Measurements from ENCODE around the gene SLC35G1. TPM values are rescaled to one million over a fixed set of nuclear protein-coding genes. Genes with fewer than 3 reads are reported as not detected.

The SLC35G1 gene
- total and polyA plus RNA-seq, 2 of the 13 experiments (the other 11 are each of a cell fraction or from before 2014, with no cell fraction given) = 2.5 to 4.5 TPM

DNA sequence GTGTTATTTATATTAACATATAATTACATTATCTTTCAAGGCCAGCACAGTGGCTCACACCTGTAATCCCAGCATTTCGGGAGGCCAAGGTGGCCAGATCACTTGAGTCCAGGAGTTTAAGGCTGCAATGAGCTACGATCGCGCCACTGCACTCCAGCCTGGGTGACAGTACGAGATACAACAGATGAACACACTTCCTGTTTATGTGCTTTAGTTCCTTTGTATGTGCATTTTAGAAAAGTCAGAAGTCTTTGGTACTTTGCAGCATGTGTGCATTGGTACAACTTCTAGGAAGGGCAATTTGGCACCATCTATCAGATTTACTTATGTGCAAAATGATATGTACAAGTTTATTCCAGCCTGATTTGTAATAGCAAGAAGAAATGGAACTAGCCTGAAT, 13.3 kb downstream of the SLC35G1 start:
- in situ Hi-C loops (cut with HindIII; ENCODE audit: extremely low pct_ligation_motif_present, low pct_unique_long_range_greater_than_20kb) = loop anchor here (25.0 kb wide), 1 partner anchor 530 kb away; no protein-coding TSS in a partner anchor
- no peak overlapping the region for H3K4me3 ChIP-seq (replicated peaks in 1 of 3; ENCODE audit: insufficient read depth in 1 of 3, low read depth in 2 of 3, low read length in 3 of 3)
- no peaks in the 10 kb centered on the region for H3K79me2 ChIP-seq (ENCODE audit: insufficient read depth, low read length)
- H4K20me1 ChIP-seq (ENCODE audit: insufficient read depth, low read length) = no peaks in the 10 kb centered on the region
- H2AFZ ChIP-seq (ENCODE audit: low read length) = no peak overlapping the region
- H3K9ac ChIP-seq (ENCODE audit: insufficient read depth, low read depth, low read length) = no peak overlapping the region
- H3K4me2 ChIP-seq (ENCODE audit: low read depth, low read length) = no peak overlapping the region
- ChIA-PET CTCF (ENCODE audit: low intra/inter-chr PET ratio, low total read pairs) (no interaction called here), POLR2A (no interaction called here)
- intact Hi-C loops (cut with micrococcal nuclease; ENCODE audit: unreplicated experiment) = no loop called here
- BruUV-seq (replicated peaks) = no TSS peak
- no peak overlapping the region for H3K27ac ChIP-seq (ENCODE audit: extremely low read length, insufficient read depth, low read length)
- H3K4me1 ChIP-seq (ENCODE audit: insufficient read depth, low read length) = no peaks in the 10 kb centered on the region
- H3K9me3 ChIP-seq (ENCODE audit: low read length) = no peaks in the 10 kb centered on the region
- DNase-seq (ENCODE audit: low spot score) (no peak), FAIRE-seq (no peak), ATAC-seq (no peak)
- TF ChIP-seq NFATC3 (CRISPR knock-in tag; IDR thresholded peaks at IDR 0.05) (no peak), ZNF598 (CRISPR knock-in tag; IDR thresholded peaks at IDR 0.05; ENCODE audit: borderline replicate concordance) (no peak), ZZZ3 (CRISPR knock-in tag; IDR thresholded peaks at IDR 0.05; ENCODE audit: borderline replicate concordance) (no peak)
- WGBS (ENCODE audit: low lambda C conversion rate) = 90% methylated on average over 5 of the region's 5 CpGs
- H3K27me3 ChIP-seq (ENCODE audit: control insufficient read depth in 1 of 2, insufficient read depth in 2 of 2, low read length in 2 of 2) = no peaks in the 10 kb centered on the region
- H3K36me3 ChIP-seq (replicated peaks in 1 of 2; ENCODE audit: control insufficient read depth in 1 of 2, insufficient read depth in 2 of 2, low read length in 2 of 2) = no peaks in the 10 kb centered on the region

DNA sequence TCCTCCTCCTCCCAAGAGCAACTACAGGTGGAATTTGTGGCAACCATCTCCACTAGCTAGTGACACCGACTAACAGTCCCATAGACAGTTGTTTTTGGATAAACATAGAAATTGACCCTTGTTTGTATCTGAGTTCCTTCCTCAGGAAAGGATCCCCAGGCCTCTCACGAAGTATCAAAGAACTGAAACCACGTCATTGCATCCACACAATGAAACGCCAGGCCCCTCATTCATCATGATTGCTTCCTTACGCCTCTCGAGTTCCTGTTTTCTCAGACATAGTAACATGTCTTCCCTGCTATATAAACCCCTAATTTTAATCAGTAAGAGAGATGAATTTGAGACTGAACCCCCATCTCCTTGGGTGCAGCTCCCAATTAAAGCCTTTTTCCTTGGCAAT, 18.1 kb downstream of the SLC35G1 start:
- TF ChIP-seq, protein P1, sequence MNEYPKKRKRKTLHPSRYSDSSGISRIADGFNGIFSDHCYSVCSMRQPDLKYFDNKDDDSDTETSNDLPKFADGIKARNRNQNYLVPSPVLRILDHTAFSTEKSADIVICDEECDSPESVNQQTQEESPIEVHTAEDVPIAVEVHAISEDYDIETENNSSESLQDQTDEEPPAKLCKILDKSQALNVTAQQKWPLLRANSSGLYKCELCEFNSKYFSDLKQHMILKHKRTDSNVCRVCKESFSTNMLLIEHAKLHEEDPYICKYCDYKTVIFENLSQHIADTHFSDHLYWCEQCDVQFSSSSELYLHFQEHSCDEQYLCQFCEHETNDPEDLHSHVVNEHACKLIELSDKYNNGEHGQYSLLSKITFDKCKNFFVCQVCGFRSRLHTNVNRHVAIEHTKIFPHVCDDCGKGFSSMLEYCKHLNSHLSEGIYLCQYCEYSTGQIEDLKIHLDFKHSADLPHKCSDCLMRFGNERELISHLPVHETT (CRISPR knock-in tag; conservative IDR thresholded peaks at IDR 0.05) = no peak
- TF ChIP-seq, protein P2, sequence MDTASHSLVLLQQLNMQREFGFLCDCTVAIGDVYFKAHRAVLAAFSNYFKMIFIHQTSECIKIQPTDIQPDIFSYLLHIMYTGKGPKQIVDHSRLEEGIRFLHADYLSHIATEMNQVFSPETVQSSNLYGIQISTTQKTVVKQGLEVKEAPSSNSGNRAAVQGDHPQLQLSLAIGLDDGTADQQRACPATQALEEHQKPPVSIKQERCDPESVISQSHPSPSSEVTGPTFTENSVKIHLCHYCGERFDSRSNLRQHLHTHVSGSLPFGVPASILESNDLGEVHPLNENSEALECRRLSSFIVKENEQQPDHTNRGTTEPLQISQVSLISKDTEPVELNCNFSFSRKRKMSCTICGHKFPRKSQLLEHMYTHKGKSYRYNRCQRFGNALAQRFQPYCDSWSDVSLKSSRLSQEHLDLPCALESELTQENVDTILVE (CRISPR knock-in tag; IDR thresholded peaks at IDR 0.05) = no peak
- TF ChIP-seq SOX5 (CRISPR knock-in tag; IDR thresholded peaks at IDR 0.05; ENCODE audit: borderline replicate concordance) = no peak
- no peak for TF ChIP-seq FOXP1 (IDR thresholded peaks at IDR 0.05)
- no peak for TF ChIP-seq FOXP1 (CRISPR knock-in tag; IDR thresholded peaks at IDR 0.05)
- TF ChIP-seq ZBTB7B (CRISPR knock-in tag; IDR thresholded peaks at IDR 0.05) = no peak
- TF ChIP-seq ZNF124 (CRISPR knock-in tag; IDR thresholded peaks at IDR 0.05) = no peak
- no peak for TF ChIP-seq HNRNPK (IDR thresholded peaks at IDR 0.05; ENCODE audit: low read depth, low read length, poor library complexity, severe bottlenecking)
- TF ChIP-seq RFXAP (CRISPR knock-in tag; IDR thresholded peaks at IDR 0.05; ENCODE audit: borderline replicate concordance) = no peak
- TF ChIP-seq NFE2 (CRISPR knock-in tag; IDR thresholded peaks at IDR 0.05) = no peak
- no peak overlapping the region for H3K4me2 ChIP-seq (ENCODE audit: low read depth, low read length)
- ATAC-seq = no peak
- CTCF ChIA-PET (ENCODE audit: low intra/inter-chr PET ratio, low total read pairs) = no interaction called here
- H3K79me2 ChIP-seq (ENCODE audit: insufficient read depth, low read length) = no peaks in the 10 kb centered on the region
- POLR2A ChIA-PET = no interaction called here
- BruUV-seq (replicated peaks) = no TSS peak
- H3K36me3 ChIP-seq (replicated peaks in 1 of 2; ENCODE audit: control insufficient read depth in 1 of 2, insufficient read depth in 2 of 2, low read length in 2 of 2) = no peaks in the 10 kb centered on the region
- DNase-seq (ENCODE audit: low spot score) = no peak
- no peaks in the 10 kb centered on the region for H3K27me3 ChIP-seq (ENCODE audit: control insufficient read depth in 1 of 2, insufficient read depth in 2 of 2, low read length in 2 of 2)
- H3K9ac ChIP-seq (ENCODE audit: insufficient read depth, low read depth, low read length) = no peak overlapping the region
- H3K9me3 ChIP-seq (ENCODE audit: low read length) = no peaks in the 10 kb centered on the region
- H3K4me3 ChIP-seq (replicated peaks in 1 of 3; ENCODE audit: insufficient read depth in 1 of 3, low read depth in 2 of 3, low read length in 3 of 3) = no peak overlapping the region
- 75% methylated on average over 6 of the region's 6 CpGs for WGBS (ENCODE audit: low lambda C conversion rate)
- no peak overlapping the region for H3K27ac ChIP-seq (ENCODE audit: extremely low read length, insufficient read depth, low read length)
- H4K20me1 ChIP-seq (ENCODE audit: insufficient read depth, low read length) = no peaks in the 10 kb centered on the region
- in situ Hi-C loops (cut with HindIII; ENCODE audit: extremely low pct_ligation_motif_present, low pct_unique_long_range_greater_than_20kb) (loop anchor here (25.0 kb wide), 1 partner anchor 525 kb away; no protein-coding TSS in a partner anchor), intact Hi-C loops (cut with micrococcal nuclease; ENCODE audit: unreplicated experiment) (no loop called here)
- H3K4me1 ChIP-seq (ENCODE audit: insufficient read depth, low read length) = peaks cover 2% of the 10 kb centered on the region; the same call in 1 of the 2 replicates
- no peak overlapping the region for H2AFZ ChIP-seq (ENCODE audit: low read length)
- no peak for FAIRE-seq

All from HepG2 (cell line).